ENCODE data around the gene FILIP1.

Gene FILIP1, protein sequence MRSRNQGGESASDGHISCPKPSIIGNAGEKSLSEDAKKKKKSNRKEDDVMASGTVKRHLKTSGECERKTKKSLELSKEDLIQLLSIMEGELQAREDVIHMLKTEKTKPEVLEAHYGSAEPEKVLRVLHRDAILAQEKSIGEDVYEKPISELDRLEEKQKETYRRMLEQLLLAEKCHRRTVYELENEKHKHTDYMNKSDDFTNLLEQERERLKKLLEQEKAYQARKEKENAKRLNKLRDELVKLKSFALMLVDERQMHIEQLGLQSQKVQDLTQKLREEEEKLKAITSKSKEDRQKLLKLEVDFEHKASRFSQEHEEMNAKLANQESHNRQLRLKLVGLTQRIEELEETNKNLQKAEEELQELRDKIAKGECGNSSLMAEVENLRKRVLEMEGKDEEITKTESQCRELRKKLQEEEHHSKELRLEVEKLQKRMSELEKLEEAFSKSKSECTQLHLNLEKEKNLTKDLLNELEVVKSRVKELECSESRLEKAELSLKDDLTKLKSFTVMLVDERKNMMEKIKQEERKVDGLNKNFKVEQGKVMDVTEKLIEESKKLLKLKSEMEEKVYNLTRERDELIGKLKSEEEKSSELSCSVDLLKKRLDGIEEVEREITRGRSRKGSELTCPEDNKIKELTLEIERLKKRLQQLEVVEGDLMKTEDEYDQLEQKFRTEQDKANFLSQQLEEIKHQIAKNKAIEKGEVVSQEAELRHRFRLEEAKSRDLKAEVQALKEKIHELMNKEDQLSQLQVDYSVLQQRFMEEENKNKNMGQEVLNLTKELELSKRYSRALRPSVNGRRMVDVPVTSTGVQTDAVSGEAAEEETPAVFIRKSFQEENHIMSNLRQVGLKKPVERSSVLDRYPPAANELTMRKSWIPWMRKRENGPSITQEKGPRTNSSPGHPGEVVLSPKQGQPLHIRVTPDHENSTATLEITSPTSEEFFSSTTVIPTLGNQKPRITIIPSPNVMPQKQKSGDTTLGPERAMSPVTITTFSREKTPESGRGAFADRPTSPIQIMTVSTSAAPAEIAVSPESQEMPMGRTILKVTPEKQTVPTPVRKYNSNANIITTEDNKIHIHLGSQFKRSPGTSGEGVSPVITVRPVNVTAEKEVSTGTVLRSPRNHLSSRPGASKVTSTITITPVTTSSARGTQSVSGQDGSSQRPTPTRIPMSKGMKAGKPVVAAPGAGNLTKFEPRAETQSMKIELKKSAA (N-terminal part only)

DNA sequence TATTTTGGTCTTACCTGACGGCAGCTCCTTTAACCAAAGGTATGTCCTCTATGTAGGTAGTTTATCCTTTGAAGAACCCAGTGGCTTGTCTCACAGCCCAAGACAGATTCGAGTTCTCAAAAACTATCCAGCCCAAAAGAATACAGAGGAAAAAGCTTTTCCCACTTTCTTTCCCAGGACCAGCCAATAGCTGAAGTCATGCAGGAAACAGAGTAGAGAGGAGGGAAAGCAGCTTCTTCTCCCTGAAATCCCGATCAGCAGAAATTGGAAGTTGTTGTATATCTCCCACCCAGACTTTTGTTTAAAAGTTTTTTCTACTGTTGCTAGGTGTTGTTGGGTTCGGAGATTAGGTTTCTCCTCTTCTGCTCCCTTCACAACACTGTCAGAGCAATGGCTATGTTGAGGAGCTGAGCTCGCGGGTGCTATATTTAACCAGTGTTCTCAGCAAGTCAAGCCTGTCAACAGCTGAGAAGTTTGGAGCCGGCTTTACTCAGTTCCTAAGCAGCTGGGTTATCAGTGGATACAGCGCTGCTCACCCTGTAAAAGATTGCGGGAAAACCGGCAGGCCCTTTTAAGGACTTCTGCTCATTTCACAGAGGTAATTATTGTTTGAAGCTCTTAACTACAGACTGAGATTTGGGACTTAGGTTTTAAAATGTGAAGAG is at the start of gene FILIP1:
FILIP1 (minus strand) TSS at position 401 of the 665 bp plus-strand sequence. CDS start 78,828 bp downstream, outside the sequence.
- TF ChIP-seq, protein P1, sequence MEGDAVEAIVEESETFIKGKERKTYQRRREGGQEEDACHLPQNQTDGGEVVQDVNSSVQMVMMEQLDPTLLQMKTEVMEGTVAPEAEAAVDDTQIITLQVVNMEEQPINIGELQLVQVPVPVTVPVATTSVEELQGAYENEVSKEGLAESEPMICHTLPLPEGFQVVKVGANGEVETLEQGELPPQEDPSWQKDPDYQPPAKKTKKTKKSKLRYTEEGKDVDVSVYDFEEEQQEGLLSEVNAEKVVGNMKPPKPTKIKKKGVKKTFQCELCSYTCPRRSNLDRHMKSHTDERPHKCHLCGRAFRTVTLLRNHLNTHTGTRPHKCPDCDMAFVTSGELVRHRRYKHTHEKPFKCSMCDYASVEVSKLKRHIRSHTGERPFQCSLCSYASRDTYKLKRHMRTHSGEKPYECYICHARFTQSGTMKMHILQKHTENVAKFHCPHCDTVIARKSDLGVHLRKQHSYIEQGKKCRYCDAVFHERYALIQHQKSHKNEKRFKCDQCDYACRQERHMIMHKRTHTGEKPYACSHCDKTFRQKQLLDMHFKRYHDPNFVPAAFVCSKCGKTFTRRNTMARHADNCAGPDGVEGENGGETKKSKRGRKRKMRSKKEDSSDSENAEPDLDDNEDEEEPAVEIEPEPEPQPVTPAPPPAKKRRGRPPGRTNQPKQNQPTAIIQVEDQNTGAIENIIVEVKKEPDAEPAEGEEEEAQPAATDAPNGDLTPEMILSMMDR (conservative IDR thresholded peaks at IDR 0.05) = no peak
- TF ChIP-seq ZFX (IDR thresholded peaks at IDR 0.05) = no peak
- H3K27ac ChIP-seq = no peak within 1 kb of the TSS

GRCh38 chr6:75543311-75543710 is 49.7 kb upstream of the FILIP1 start:
- no peak overlapping the region for H3K27ac ChIP-seq
- TF ChIP-seq ZFX (IDR thresholded peaks at IDR 0.05) = no peak
- TF ChIP-seq, protein P1 (conservative IDR thresholded peaks at IDR 0.05) = no peak

- H3K27ac ChIP-seq = no peak overlapping the region
These were observed 45.5 kb upstream of the FILIP1 start for GRCh38 chr6:75539136-75539535.

GRCh38 chr6:75532521-75532920 is 38.9 kb upstream of the FILIP1 start:
- TF ChIP-seq, protein P1 (conservative IDR thresholded peaks at IDR 0.05) = no peak
- TF ChIP-seq ZFX (IDR thresholded peaks at IDR 0.05) = no peak
- H3K27ac ChIP-seq = no peak overlapping the region

More at GRCh38 chr6:75539136-75539535, 45.5 kb upstream of the FILIP1 start:
- TF ChIP-seq, protein P1 (conservative IDR thresholded peaks at IDR 0.05) = no peak
- TF ChIP-seq ZFX (IDR thresholded peaks at IDR 0.05) = no peak

DNA sequence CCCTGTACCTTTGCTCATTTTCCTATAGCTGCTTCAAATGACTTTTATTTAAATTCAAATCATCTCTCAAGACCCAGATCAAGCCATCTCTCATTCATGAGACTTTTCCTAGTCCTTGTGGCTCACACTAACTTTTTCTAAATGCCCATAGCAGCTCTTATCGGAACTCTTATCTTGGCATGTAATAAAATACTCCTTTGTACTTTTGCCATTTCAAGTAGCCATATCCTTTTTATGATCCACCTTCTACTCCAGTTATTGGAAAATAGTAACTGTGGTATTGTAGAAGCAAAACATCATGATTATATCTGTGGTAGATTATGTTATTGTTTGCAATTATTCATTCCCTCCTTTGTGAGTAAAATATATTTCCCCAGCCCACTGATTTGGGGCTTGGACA is 37.6 kb upstream of the FILIP1 start:
- TF ChIP-seq ZFX (IDR thresholded peaks at IDR 0.05) = no peak
- TF ChIP-seq, protein P1 (conservative IDR thresholded peaks at IDR 0.05) = no peak

DNA sequence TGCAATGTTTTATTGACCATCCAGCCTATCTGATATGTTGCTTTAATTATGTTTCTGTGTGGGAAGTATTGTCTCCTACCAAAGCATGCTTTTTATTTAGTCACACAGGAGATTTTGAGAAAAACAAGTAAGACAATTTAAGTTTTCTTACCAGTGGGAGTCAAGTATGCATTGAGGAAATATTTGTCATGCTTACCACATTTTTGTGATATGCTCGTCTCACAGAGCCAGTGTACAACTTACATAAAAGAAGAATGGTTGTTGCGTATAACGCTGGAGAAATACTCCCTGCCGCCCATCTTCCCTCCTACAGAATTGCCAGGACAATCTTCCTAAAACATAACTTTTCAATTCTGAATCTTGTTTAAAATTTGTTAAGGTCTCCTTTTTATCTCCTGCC is 37.1 kb upstream of the FILIP1 start:
- no peak for TF ChIP-seq ZFX (IDR thresholded peaks at IDR 0.05)
- TF ChIP-seq, protein P1 (conservative IDR thresholded peaks at IDR 0.05) = no peak
- H3K27ac ChIP-seq = no peak overlapping the region

More for the DNA sequence above, 37.6 kb upstream of the FILIP1 start:
- H3K27ac ChIP-seq = no peak overlapping the region
